Mammary microvascular endothelial cell (primary cell): ENCODE measurements around the gene CACUL1. TPM values are rescaled to one million over a fixed set of nuclear protein-coding genes. Genes with fewer than 3 reads are reported as not detected.

Experiments used
- total RNA-seq: library from RNA; depleted of rRNA; stranded (reverse); fragments of >200 nt; gene quantifications from 2 replicates; pipeline ENCODE4 v1.2.3, GENCODE V29; 2015

Gene CACUL1
- total RNA-seq = 14.0 and 22.3 TPM in 2 replicates

DNA sequence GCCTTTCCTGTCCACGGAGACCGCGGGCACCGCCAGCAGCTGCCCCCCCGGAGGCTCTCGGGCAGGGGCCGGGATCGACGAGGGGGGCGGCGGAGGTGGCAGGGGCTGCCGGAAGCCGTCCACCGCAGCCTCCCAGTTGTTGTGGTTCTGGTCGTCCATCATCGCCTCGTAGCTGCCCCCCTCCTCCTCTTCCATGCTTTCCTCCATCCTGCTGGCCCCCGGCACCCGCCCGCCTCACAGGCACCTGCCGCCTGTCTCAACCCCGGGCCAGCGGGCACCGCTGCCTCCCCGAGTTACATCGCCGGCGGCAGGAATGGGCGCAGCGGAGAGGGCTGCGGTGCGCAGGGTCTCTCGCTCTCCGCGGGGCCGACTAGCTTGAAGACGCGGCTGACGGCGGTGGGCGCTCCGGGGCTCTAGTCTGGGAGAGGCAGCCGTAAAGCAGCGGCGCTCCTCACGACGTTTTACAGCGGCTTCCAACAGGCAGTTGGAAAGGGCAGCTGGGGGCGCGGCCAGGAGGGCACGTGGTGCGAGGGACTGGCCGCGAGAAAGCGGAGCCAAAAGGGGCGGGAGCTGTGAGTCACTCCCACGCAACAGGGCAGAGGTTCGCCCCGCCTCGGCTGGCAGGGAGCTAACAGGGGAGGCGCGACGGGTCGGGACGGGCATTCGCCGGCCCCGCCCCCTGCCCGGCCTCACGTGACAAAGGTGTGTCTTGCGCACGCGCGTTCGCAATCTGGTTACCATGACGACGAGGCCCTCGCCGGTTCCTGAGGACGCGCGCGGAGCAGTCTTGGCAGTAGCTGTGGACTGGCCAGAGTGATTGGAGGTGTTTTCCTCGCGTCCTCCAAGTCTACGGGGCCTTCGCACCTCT lies at the start of gene CACUL1:
TSS of gene CACUL1 (minus strand) at position 415 of the 868 bp plus-strand sequence. CDS start at position 207, 208 bp downstream.

Other genes starting within 250 kb of the CACUL1 start
- gene PRLHR, start 159.3 kb downstream of the CACUL1 start, total RNA-seq = not detected in 2 replicates